Measurements from ENCODE around the gene UNK.

The UNK gene

GRCh38 chr17:75837899-75838298 is 53.3 kb downstream of the UNK start:
- no peak for TF ChIP-seq REST (IDR thresholded peaks at IDR 0.05; ENCODE audit: insufficient read depth in 1 of 2, low read depth in 2 of 2, low read length in 2 of 2)
- no peak for TF ChIP-seq POLR2AphosphoS5 (IDR thresholded peaks at IDR 0.05; ENCODE audit: low read depth, low read length)
- TF ChIP-seq SIN3A (IDR thresholded peaks at IDR 0.05; ENCODE audit: borderline replicate concordance, insufficient read depth, low read length), result no peak
- no peak for TF ChIP-seq TAF1 (IDR thresholded peaks at IDR 0.05; ENCODE audit: borderline replicate concordance, insufficient read depth, low read length)
- TF ChIP-seq FOXP2 (optimal IDR thresholded peaks at IDR 0.05; ENCODE audit: borderline replicate concordance, extremely low read depth, extremely low read length, insufficient read depth), result no peak

GRCh38 chr17:75838410-75838809 is 53.8 kb downstream of the UNK start:
- TF ChIP-seq POLR2AphosphoS5 (IDR thresholded peaks at IDR 0.05; ENCODE audit: low read depth, low read length), result no peak
- TF ChIP-seq TAF1 (IDR thresholded peaks at IDR 0.05; ENCODE audit: borderline replicate concordance, insufficient read depth, low read length), result no peak
- TF ChIP-seq REST (IDR thresholded peaks at IDR 0.05; ENCODE audit: insufficient read depth in 1 of 2, low read depth in 2 of 2, low read length in 2 of 2), result no peak
- no peak for TF ChIP-seq FOXP2 (optimal IDR thresholded peaks at IDR 0.05; ENCODE audit: borderline replicate concordance, extremely low read depth, extremely low read length, insufficient read depth)
- no peak for TF ChIP-seq SIN3A (IDR thresholded peaks at IDR 0.05; ENCODE audit: borderline replicate concordance, insufficient read depth, low read length)

GRCh38 chr17:75839942-75840798 is 55.6 kb downstream of the UNK start:
- TF ChIP-seq TAF1 (IDR thresholded peaks at IDR 0.05; ENCODE audit: borderline replicate concordance, insufficient read depth, low read length), result no peak

- no peak for TF ChIP-seq SIN3A (IDR thresholded peaks at IDR 0.05; ENCODE audit: borderline replicate concordance, insufficient read depth, low read length)
- no peak for TF ChIP-seq REST (IDR thresholded peaks at IDR 0.05; ENCODE audit: insufficient read depth in 1 of 2, low read depth in 2 of 2, low read length in 2 of 2)
- TF ChIP-seq POLR2AphosphoS5 (IDR thresholded peaks at IDR 0.05; ENCODE audit: low read depth, low read length), result no peak
- TF ChIP-seq TAF1 (IDR thresholded peaks at IDR 0.05; ENCODE audit: borderline replicate concordance, insufficient read depth, low read length), result no peak
- no peak for TF ChIP-seq FOXP2 (optimal IDR thresholded peaks at IDR 0.05; ENCODE audit: borderline replicate concordance, extremely low read depth, extremely low read length, insufficient read depth)
These were observed 56.2 kb downstream of the UNK start for GRCh38 chr17:75840799-75841164.

- TF ChIP-seq SIN3A (IDR thresholded peaks at IDR 0.05; ENCODE audit: borderline replicate concordance, insufficient read depth, low read length) (no peak), FOXP2 (optimal IDR thresholded peaks at IDR 0.05; ENCODE audit: borderline replicate concordance, extremely low read depth, extremely low read length, insufficient read depth) (no peak), TAF1 (IDR thresholded peaks at IDR 0.05; ENCODE audit: borderline replicate concordance, insufficient read depth, low read length) (no peak), POLR2AphosphoS5 (IDR thresholded peaks at IDR 0.05; ENCODE audit: low read depth, low read length) (no peak), REST (IDR thresholded peaks at IDR 0.05; ENCODE audit: insufficient read depth in 1 of 2, low read depth in 2 of 2, low read length in 2 of 2) (no peak)
These were observed 57.8 kb downstream of the UNK start for GRCh38 chr17:75842411-75842810.
